HEK293T (cell line): Measurements from ENCODE around the gene TPRA1.
A peak's percentile ranks its signal among the peaks of the same experiment; 100 is the strongest.

Source experiments
- CTCF ChIA-PET: fragments of 350-600 bp; formaldehyde crosslinking; extraction: SDS; loops from one replicate; lab custom pipeline; 2021; ENCODE audit warnings: antibody characterized with exemption, inconsistent platforms; lab: Yijun Ruan, JAX
- POLR2A ChIA-PET: fragments of 350-600 bp; formaldehyde crosslinking; extraction: SDS; loops from one replicate; lab custom pipeline; 2020; ENCODE audit warnings: antibody characterized with exemption, inconsistent platforms; lab: Yijun Ruan, JAX
- DNase-seq: peaks from one replicate; pipeline ENCODE4 v3.0.0; 2012; ENCODE audit warnings: mixed read lengths; ENCODE audit errors: extremely low spot score
- ARNT ChIP-seq: fragments of 450-650 bp; IDR thresholded peaks from 2 replicates; pipeline ENCODE4 v1.6.1; 2017; ENCODE audit warnings: mild to moderate bottlenecking
- CTBP1 ChIP-seq: fragments of 450-650 bp; IDR thresholded peaks from 2 replicates; pipeline ENCODE4 v1.6.1; 2016; ENCODE audit warnings: borderline replicate concordance
- ELF4 ChIP-seq: fragments of 450-650 bp; IDR thresholded peaks from 2 replicates; pipeline ENCODE4 v1.6.1; 2017; ENCODE audit warnings: antibody characterized with exemption
- FOXA1 ChIP-seq: fragments of 450-650 bp; IDR thresholded peaks from 2 replicates; pipeline ENCODE4 v1.6.1; 2016; ENCODE audit warnings: mild to moderate bottlenecking
- FOXK2 ChIP-seq: fragments of 450-650 bp; IDR thresholded peaks from 2 replicates; pipeline ENCODE4 v1.6.1; 2016; ENCODE audit warnings: mild to moderate bottlenecking
- FOXM1 ChIP-seq: fragments of 450-650 bp; IDR thresholded peaks from 2 replicates; pipeline ENCODE4 v1.6.1; 2017; ENCODE audit warnings: mild to moderate bottlenecking, borderline replicate concordance
- HDGF ChIP-seq: fragments of 450-650 bp; IDR thresholded peaks from 2 replicates; pipeline ENCODE4 v1.6.1; 2017; ENCODE audit warnings: antibody characterized with exemption, borderline replicate concordance
- L3MBTL2 ChIP-seq: fragments of 450-650 bp; conservative IDR thresholded peaks from 2 replicates; pipeline ENCODE4 v1.6.1; 2016; ENCODE audit warnings: mild to moderate bottlenecking
- LEF1 ChIP-seq: fragments of 450-650 bp; IDR thresholded peaks from 2 replicates; pipeline ENCODE4 v1.6.1; 2017; ENCODE audit warnings: mild to moderate bottlenecking, borderline replicate concordance
- NFRKB ChIP-seq: fragments of 450-650 bp; IDR thresholded peaks from 2 replicates; pipeline ENCODE4 v1.6.1; 2016; ENCODE audit warnings: mild to moderate bottlenecking, moderate library complexity
- PKNOX1 ChIP-seq: fragments of 450-650 bp; IDR thresholded peaks from 2 replicates; pipeline ENCODE4 v1.6.1; 2016
- SP1 ChIP-seq: fragments of 450-650 bp; IDR thresholded peaks from 2 replicates; pipeline ENCODE4 v1.6.1; 2017
- SUZ12 ChIP-seq: fragments of 450-650 bp; IDR thresholded peaks from 2 replicates; pipeline ENCODE4 v1.6.1; 2016; ENCODE audit warnings: mild to moderate bottlenecking
- TARDBP ChIP-seq: fragments of 450-650 bp; IDR thresholded peaks from 2 replicates; pipeline ENCODE4 v1.6.1; 2016
- ZNF384 ChIP-seq: fragments of 450-650 bp; IDR thresholded peaks from 2 replicates; pipeline ENCODE4 v1.6.1; 2016

TPRA1 gene

GRCh38 chr3:127634653-127635052 is 44.1 kb upstream of the TPRA1 start:
- DNase-seq: no peak
- POLR2A ChIA-PET: interaction anchor here (0.8 kb wide), 1 partner anchor 59 kb away, joined by 3 read pairs; no protein-coding TSS in a partner anchor
- CTCF ChIA-PET: no interaction called here
- TF ChIP-seq PKNOX1 (no peak), FOXK2 (no peak), CTBP1 (no peak)

- DNase-seq: no peak
- ChIA-PET CTCF (interaction anchor here (1.0 kb wide), 1 partner anchor 57 kb away, joined by 3 read pairs; no protein-coding TSS in a partner anchor), POLR2A (interaction anchor here (2.0 kb wide), 1 partner anchor 34 kb away, joined by 9 read pairs; the partner anchor contains the start of gene MCM2)
- TF ChIP-seq ELF4 (no peak), L3MBTL2 (no peak), SP1 (no peak), ZNF384 (no peak), FOXM1 (no peak), LEF1 (no peak)
Measured at GRCh38 chr3:127632035-127632820, 41.7 kb upstream of the TPRA1 start.

GRCh38 chr3:127630811-127631714 is 40.5 kb upstream of the TPRA1 start:
- no peak for DNase-seq
- TF ChIP-seq NFRKB: no peak
- TF ChIP-seq LEF1: no peak
- no peak for TF ChIP-seq SP1
- TF ChIP-seq ARNT: no peak
- TF ChIP-seq L3MBTL2: no peak
- TF ChIP-seq ELF4: no peak
- TF ChIP-seq PKNOX1: no peak
- no peak for TF ChIP-seq FOXK2
- no peak for TF ChIP-seq FOXA1
- ChIA-PET POLR2A (no interaction called here), CTCF (interaction anchor here (1.0 kb wide), 1 partner anchor 56 kb away, joined by 3 read pairs; no protein-coding TSS in a partner anchor)

GRCh38 chr3:127629467-127630403 is 39.2 kb upstream of the TPRA1 start:
- CTCF ChIA-PET: no interaction called here
- POLR2A ChIA-PET: interaction anchor here (0.6 to 0.9 kb wide), 2 partner anchors 10 to 33 kb away, joined by 3 read pairs; no protein-coding TSS in a partner anchor
- DNase-seq: peak; percentile 20
- TF ChIP-seq L3MBTL2 (peak; percentile 68), HDGF (no peak), FOXA1 (no peak), SUZ12 (no peak), CTBP1 (no peak)

GRCh38 chr3:127628788-127629466 is 38.4 kb upstream of the TPRA1 start, which contains the start of gene PODXL2:
Gene PODXL2, plus strand, starts transcription at chr3:127629185. Its CDS starts 35 bp downstream, at chr3:127629220.
- POLR2A ChIA-PET: no interaction called here
- CTCF ChIA-PET: no interaction called here
- TF ChIP-seq L3MBTL2: peak; percentile 100
- no peak for TF ChIP-seq FOXK2
- peak; percentile 93 for DNase-seq

- POLR2A ChIA-PET: no interaction called here
- no peak for TF ChIP-seq HDGF
- TF ChIP-seq L3MBTL2: no peak
- TF ChIP-seq SP1: no peak
- no peak for TF ChIP-seq FOXK2
- TF ChIP-seq TARDBP: no peak
- no peak for TF ChIP-seq FOXM1
- no peak for TF ChIP-seq CTBP1
- no peak for TF ChIP-seq LEF1
- no peak for TF ChIP-seq SUZ12
- DNase-seq: no peak
- CTCF ChIA-PET: no interaction called here
Measured at GRCh38 chr3:127628426-127628787, 37.9 kb upstream of the TPRA1 start.
